Ectodermal cell (in vitro differentiated cells): ENCODE results near the gene MAST3.

ENCODE experiments used
- H3K27ac ChIP-seq: 2 replicates; pipeline ENCODE4 v1.7.0; 2013; ENCODE audit warnings: mild to moderate bottlenecking, low read depth, low read length; ENCODE audit not compliant: insufficient read depth, poor library complexity, severe bottlenecking
- H3K27me3 ChIP-seq: 2 replicates; pipeline ENCODE4 v1.7.0; 2013; ENCODE audit warnings: mild to moderate bottlenecking, low read length; ENCODE audit not compliant: insufficient read depth, control insufficient read depth, poor library complexity, severe bottlenecking
- H3K36me3 ChIP-seq: one replicate; pipeline ENCODE4 v1.7.0; 2013; ENCODE audit warnings: low read length; ENCODE audit not compliant: control insufficient read depth, insufficient read depth
- H3K4me1 ChIP-seq: one replicate; pipeline ENCODE4 v1.7.0; 2013; ENCODE audit warnings: low read length; ENCODE audit not compliant: control insufficient read depth, insufficient read depth
- H3K4me3 ChIP-seq: 2 replicates; pipeline ENCODE4 v1.7.0; 2013; ENCODE audit warnings: low read depth, low read length, control low read depth; ENCODE audit not compliant: insufficient read depth
- H3K9me3 ChIP-seq: 2 replicates; pipeline ENCODE4 v1.7.0; 2013; ENCODE audit warnings: mild to moderate bottlenecking, low read length, moderate library complexity; ENCODE audit not compliant: control insufficient read depth
- WGBS, 2 experiments: methylation state at CpG; one replicate each; pipeline ENCODE4 v1.1.7; 2013; ENCODE audit warnings: missing lambda C conversion rate in 2 of 2; 5-methylcytosine and 5-hydroxymethylcytosine counted together

The MAST3 gene

GRCh38 chr19:18119717-18120105 lies 22.1 kb downstream of the MAST3 start:
- 85 to 86% methylated on average over 14 of the region's 14 CpGs for WGBS, 2 experiments
- no peaks in the 10 kb centered on the region for H3K9me3 ChIP-seq
- no peaks in the 10 kb centered on the region for H3K36me3 ChIP-seq
- H3K27ac ChIP-seq, result no peak overlapping the region
- H3K27me3 ChIP-seq, result no peaks in the 10 kb centered on the region
- H3K4me1 ChIP-seq, result no peaks in the 10 kb centered on the region
- no peak overlapping the region for H3K4me3 ChIP-seq

- WGBS, 2 experiments, result 57 to 69% methylated on average over 1 of the region's 1 CpG
- Histone ChIP-seq H3K36me3 (no peaks in the 10 kb centered on the region), H3K4me1 (no peaks in the 10 kb centered on the region), H3K4me3 (no peak overlapping the region), H3K27me3 (no peaks in the 10 kb centered on the region), H3K9me3 (no peaks in the 10 kb centered on the region), H3K27ac (no peak overlapping the region)
These were observed 22.5 kb downstream of the MAST3 start for GRCh38 chr19:18120127-18120526.

- Histone ChIP-seq H3K4me3 (no peak overlapping the region), H3K27ac (no peak overlapping the region), H3K4me1 (no peaks in the 10 kb centered on the region), H3K9me3 (no peaks in the 10 kb centered on the region), H3K27me3 (no peaks in the 10 kb centered on the region), H3K36me3 (no peaks in the 10 kb centered on the region)
- WGBS, 2 experiments, result 96% methylated on average over 5 of the region's 5 CpGs
These were observed 23.6 kb downstream of the MAST3 start for GRCh38 chr19:18121166-18121565.

- Histone ChIP-seq H3K9me3 (no peaks in the 10 kb centered on the region), H3K27me3 (no peaks in the 10 kb centered on the region), H3K4me1 (no peaks in the 10 kb centered on the region), H3K4me3 (no peak overlapping the region), H3K36me3 (no peaks in the 10 kb centered on the region), H3K27ac (no peak overlapping the region)
- whole genome bisulfite sequencing, 2 experiments, result 95 to 96% methylated on average over 7 of the region's 7 CpGs
These were observed 24.8 kb downstream of the MAST3 start for GRCh38 chr19:18122424-18122823.

- no peaks in the 10 kb centered on the region for H3K27me3 ChIP-seq
- no peaks in the 10 kb centered on the region for H3K36me3 ChIP-seq
- no peak overlapping the region for H3K27ac ChIP-seq
- no peak overlapping the region for H3K4me3 ChIP-seq
- no peaks in the 10 kb centered on the region for H3K4me1 ChIP-seq
- no peaks in the 10 kb centered on the region for H3K9me3 ChIP-seq
- 94 to 95% methylated on average over 27 of the region's 27 CpGs for WGBS, 2 experiments
These were observed 25.6 kb downstream of the MAST3 start for GRCh38 chr19:18122860-18123795.

- H3K36me3 ChIP-seq, result no peaks in the 10 kb centered on the region
- no peaks in the 10 kb centered on the region for H3K27me3 ChIP-seq
- H3K4me1 ChIP-seq, result no peaks in the 10 kb centered on the region
- H3K9me3 ChIP-seq, result no peaks in the 10 kb centered on the region
- no peak overlapping the region for H3K4me3 ChIP-seq
- 93 to 94% methylated on average over 26 of the region's 26 CpGs for WGBS, 2 experiments
- H3K27ac ChIP-seq, result no peak overlapping the region
These were observed 26.2 kb downstream of the MAST3 start for GRCh38 chr19:18123819-18124218.

- H3K4me1 ChIP-seq, result no peaks in the 10 kb centered on the region
These were observed 28.5 kb downstream of the MAST3 start for GRCh38 chr19:18126097-18126496.

GRCh38 chr19:18128044-18128443 lies 30.5 kb downstream of the MAST3 start:
- Histone ChIP-seq H3K36me3 (peaks cover 14% of the 10 kb centered on the region), H3K27me3 (no peaks in the 10 kb centered on the region), H3K4me3 (no peak overlapping the region), H3K27ac (no peak overlapping the region), H3K9me3 (no peaks in the 10 kb centered on the region), H3K4me1 (no peaks in the 10 kb centered on the region)
- WGBS, 2 experiments, result 94 to 97% methylated on average over 3 of the region's 3 CpGs

More at GRCh38 chr19:18126097-18126496, 28.5 kb downstream of the MAST3 start:
- Histone ChIP-seq H3K9me3 (no peaks in the 10 kb centered on the region), H3K4me3 (no peak overlapping the region), H3K36me3 (peaks cover 8% of the 10 kb centered on the region), H3K27me3 (no peaks in the 10 kb centered on the region), H3K27ac (no peak overlapping the region)
- 92 to 95% methylated on average over 2 of the region's 2 CpGs for WGBS, 2 experiments

- Histone ChIP-seq H3K4me1 (no peaks in the 10 kb centered on the region), H3K36me3 (peaks cover 14% of the 10 kb centered on the region), H3K9me3 (no peaks in the 10 kb centered on the region), H3K27ac (no peak overlapping the region), H3K27me3 (no peaks in the 10 kb centered on the region), H3K4me3 (no peak overlapping the region)
- 94% methylated on average over 12 of the region's 12 CpGs for WGBS, 2 experiments
These were observed 31.2 kb downstream of the MAST3 start for GRCh38 chr19:18128805-18129204.

- Histone ChIP-seq H3K27ac (no peak overlapping the region), H3K4me3 (no peak overlapping the region), H3K27me3 (no peaks in the 10 kb centered on the region), H3K4me1 (no peaks in the 10 kb centered on the region), H3K36me3 (peaks cover 14% of the 10 kb centered on the region), H3K9me3 (no peaks in the 10 kb centered on the region)
- WGBS, 2 experiments, result 95% methylated on average over 21 of the region's 21 CpGs
These were observed 33.1 kb downstream of the MAST3 start for GRCh38 chr19:18130523-18131242.
